GM12878 (cell line): ENCODE results near the gene LIN28B. TPM values are rescaled to one million over a fixed set of nuclear protein-coding genes. Genes with fewer than 3 reads are reported as not detected.

ENCODE experiments used
- ATAC-seq: fragments of 200-7000 bp; cut with Tn5 transposase; 3 replicates; pipeline ENCODE4 v1.9.1; 2020; ENCODE audit warnings: mild to moderate bottlenecking, moderate library complexity
- BruUV-seq: library from RNA; stranded (reverse); fragments of 400-500 nt; replicated peaks from 2 replicates; lab custom pipeline; 2021; lab: Mats Ljungman, UMichigan
- CTCF ChIA-PET: fragments of 300-600 bp; sonication (Branson Sonifier 250); formaldehyde crosslinking; extraction: SDS; loops from one replicate; lab custom pipeline; 2021; ENCODE audit warnings: inconsistent platforms; lab: Yijun Ruan, JAX
- POLR2A ChIA-PET: fragments of 350-600 bp; formaldehyde crosslinking; extraction: SDS; loops from one replicate; lab custom pipeline; 2021; ENCODE audit warnings: inconsistent platforms; lab: Charles Lee
- RAD21 ChIA-PET: fragments of 300-600 bp; sonication (Branson Sonifier 250); formaldehyde crosslinking; loops from one replicate; lab custom pipeline; 2023; ENCODE audit warnings: antibody characterized with exemption; ENCODE audit not compliant: unreplicated experiment; lab: Charles Lee
- SMC1A ChIA-PET: fragments of 300-600 bp; sonication (Branson Sonifier 250); formaldehyde crosslinking; loops from one replicate; lab custom pipeline; 2023; ENCODE audit not compliant: unreplicated experiment, uncharacterized antibody; lab: Charles Lee
- DNase-seq: peaks from one replicate; pipeline ENCODE4 v3.0.0-alpha.2; 2011; ENCODE audit warnings: low read depth, low spot score
- FAIRE-seq: peaks from 3 replicates; lab custom pipeline; 2011; peaks lifted over from hg19 to GRCh38; lab: Jason Lieb, UNC
- H2AFZ ChIP-seq: 2 replicates; pipeline ENCODE4 v1.6.0; 2011; ENCODE audit warnings: low read depth, low read length, control low read depth; ENCODE audit not compliant: control insufficient read depth
- H3K27ac ChIP-seq: 2 replicates; pipeline ENCODE4 v1.5.1; 2011; ENCODE audit warnings: control low read depth; ENCODE audit not compliant: control insufficient read depth, insufficient read depth
- H3K27me3 ChIP-seq, 2 experiments: replicated peaks in 1 of 2; 2 replicates each; pipeline versions ENCODE4 v1.6.0 to v1.6.1; 2011; ENCODE audit warnings: low read length in 1 of 2; ENCODE audit not compliant: control insufficient read depth in 2 of 2, insufficient read depth in 2 of 2
- H3K36me3 ChIP-seq, 2 experiments: 2 replicates each; pipeline ENCODE4 v1.5.1; 2011; ENCODE audit warnings: low read length in 1 of 2; ENCODE audit not compliant: control insufficient read depth in 2 of 2, insufficient read depth in 2 of 2
- H3K4me1 ChIP-seq: 2 replicates; pipeline ENCODE4 v1.6.1; 2011; ENCODE audit warnings: mild to moderate bottlenecking, low read length, moderate library complexity, mixed read lengths; ENCODE audit not compliant: control insufficient read depth, insufficient read depth
- H3K4me2 ChIP-seq: 2 replicates; pipeline ENCODE4 v1.6.0; 2011; ENCODE audit warnings: control low read depth; ENCODE audit not compliant: control insufficient read depth, insufficient read depth
- H3K4me3 ChIP-seq: fragments of 200-600 bp; sonication (generic); 2 replicates; pipeline ENCODE4 v1.5.1; 2016
- H3K79me2 ChIP-seq: 2 replicates; pipeline ENCODE4 v1.6.0; 2011; ENCODE audit warnings: low read length; ENCODE audit not compliant: control insufficient read depth, insufficient read depth
- H3K9ac ChIP-seq: 2 replicates; pipeline ENCODE4 v1.8.0; 2011; ENCODE audit warnings: low read length, control low read depth, mixed read lengths; ENCODE audit not compliant: control insufficient read depth, insufficient read depth
- H3K9me3 ChIP-seq: replicated peaks from 3 replicates; pipeline ENCODE4 v1.5.1; 2011; ENCODE audit warnings: mild to moderate bottlenecking, low read length; ENCODE audit not compliant: control insufficient read depth, insufficient read depth
- H4K20me1 ChIP-seq: 2 replicates; pipeline ENCODE4 v1.6.0; 2011; ENCODE audit not compliant: control insufficient read depth, insufficient read depth
- BACH1 ChIP-seq: fragments of 450-650 bp; IDR thresholded peaks from 2 replicates; pipeline ENCODE4 v1.6.1; 2017; ENCODE audit warnings: mild to moderate bottlenecking, borderline replicate concordance
- HDAC6 ChIP-seq: fragments of 200-600 bp; sonication (generic); IDR thresholded peaks from one replicate; pipeline ENCODE4 v1.8.0; 2017; ENCODE audit warnings: antibody characterized with exemption; ENCODE audit not compliant: unreplicated experiment
- IKZF2 ChIP-seq, 2 experiments: fragments of 450-650 bp; IDR thresholded peaks; 2 replicates each; pipeline ENCODE4 v1.6.1; 2017; ENCODE audit warnings: mild to moderate bottlenecking in 2 of 2, moderate library complexity in 2 of 2
- KLF5 ChIP-seq: fragments of 450-650 bp; IDR thresholded peaks from 2 replicates; pipeline ENCODE4 v1.6.1; 2014; ENCODE audit warnings: mild to moderate bottlenecking; ENCODE audit not compliant: partially characterized antibody
- PAX8 ChIP-seq: fragments of 450-650 bp; IDR thresholded peaks from 2 replicates; pipeline ENCODE4 v1.6.1; 2017; ENCODE audit warnings: mild to moderate bottlenecking, moderate library complexity
- RFX5 ChIP-seq: IDR thresholded peaks from 2 replicates; pipeline ENCODE4 v1.6.1; 2011; ENCODE audit warnings: low read depth, low read length, improper control_type of control experiment
- SREBF2 ChIP-seq: IDR thresholded peaks from 2 replicates; pipeline ENCODE4 v1.6.1; 2012; ENCODE audit warnings: mild to moderate bottlenecking, low read length
- SUPT20H ChIP-seq: IDR thresholded peaks from 2 replicates; pipeline ENCODE4 v1.6.1; 2011; ENCODE audit warnings: low read depth, mild to moderate bottlenecking, low read length, moderate library complexity, borderline replicate concordance; ENCODE audit not compliant: control insufficient read depth
- SUZ12 ChIP-seq: fragments of 200-600 bp; sonication (generic); IDR thresholded peaks from one replicate; pipeline ENCODE4 v1.6.1; 2018; ENCODE audit warnings: antibody characterized with exemption, mild to moderate bottlenecking; ENCODE audit not compliant: unreplicated experiment
- TAF1 ChIP-seq: IDR thresholded peaks from 2 replicates; pipeline ENCODE4 v1.6.1; 2011; ENCODE audit warnings: mild to moderate bottlenecking, low read depth, low read length, borderline replicate concordance
- WRNIP1 ChIP-seq: IDR thresholded peaks from 2 replicates; pipeline ENCODE4 v1.6.1; 2011; ENCODE audit warnings: low read depth, low read length, improper control_type of control experiment, borderline replicate concordance
- WGBS: methylation state at CpG from one replicate; pipeline ENCODE4 v1.1.6; 2016; ENCODE audit warnings: low lambda C conversion rate; ENCODE audit not compliant: insufficient replicate concordance, insufficient coverage; ENCODE audit errors: missing lambda C conversion rate; 5-methylcytosine and 5-hydroxymethylcytosine counted together
- in situ Hi-C: fragments of 300-500 bp; cut with MboI; formaldehyde crosslinking; loops from 9 replicates; pipeline ENCODE4 v1.14.3; 2018; ENCODE audit warnings: mixed read lengths
- intact Hi-C: fragments of 100-400 bp; cut with micrococcal nuclease; formaldehyde crosslinking; loops from one replicate; pipeline ENCODE4 v1.14.2; 2022; ENCODE audit not compliant: unreplicated experiment
- polyA plus RNA-seq, 11 experiments: library from polyadenylated mRNA; depleted of rRNA in 4 of 11; unstranded in 6 of 11; stranded (reverse) in 5 of 11; fragments of >200 nt; fragmentation: Nextera tagmentation in 4 of 11; fragmentation: Illumina TruSeq in 1 of 11; extraction: Ambion mirVana in 4 of 11; extraction: Trizol in 1 of 11; gene quantifications; 1 replicate in 1 of 11; 2 replicates in 10 of 11; pipeline versions ENCODE4 v1.2.1 to v1.2.3, GENCODE V29; 2011 to 2016; ENCODE audit warnings: inconsistent platforms in 2 of 11, missing spikeins in 2 of 11, low read depth in 1 of 11
- total RNA-seq, 4 experiments: library from RNA; depleted of rRNA in 3 of 4; stranded (reverse); fragments of >200 nt in 3 of 4; fragmentation: Illumina TruSeq in 1 of 4; extraction: Trizol in 1 of 4; gene quantifications; 2 replicates each; pipeline versions ENCODE4 v1.2.1 to v1.2.3, GENCODE V29; 2013 to 2021
- TF ChIP-seq, protein P1 (sequence below): fragments of 450-650 bp; formaldehyde crosslinking; IDR thresholded peaks from 2 replicates; pipeline ENCODE4 v1.4.0; 2020; ENCODE audit warnings: mild to moderate bottlenecking, moderate library complexity
- TF ChIP-seq, protein P2 (sequence below): fragments of 150-350 bp; IDR thresholded peaks from 2 replicates; pipeline ENCODE4 v1.6.1; 2016; ENCODE audit warnings: low read depth, low read length
- TF ChIP-seq, protein P3 (sequence below): fragments of 450-650 bp; IDR thresholded peaks from 2 replicates; pipeline ENCODE4 v1.6.1; 2017; ENCODE audit warnings: antibody characterized with exemption, mild to moderate bottlenecking, moderate library complexity

The LIN28B gene
- total and polyA plus RNA-seq, 10 of the 15 experiments (the other 5 are each of a cell fraction or from before 2014, with no cell fraction given): 0.01 to 2.4 (median 0.09) TPM; not detected in 6

DNA sequence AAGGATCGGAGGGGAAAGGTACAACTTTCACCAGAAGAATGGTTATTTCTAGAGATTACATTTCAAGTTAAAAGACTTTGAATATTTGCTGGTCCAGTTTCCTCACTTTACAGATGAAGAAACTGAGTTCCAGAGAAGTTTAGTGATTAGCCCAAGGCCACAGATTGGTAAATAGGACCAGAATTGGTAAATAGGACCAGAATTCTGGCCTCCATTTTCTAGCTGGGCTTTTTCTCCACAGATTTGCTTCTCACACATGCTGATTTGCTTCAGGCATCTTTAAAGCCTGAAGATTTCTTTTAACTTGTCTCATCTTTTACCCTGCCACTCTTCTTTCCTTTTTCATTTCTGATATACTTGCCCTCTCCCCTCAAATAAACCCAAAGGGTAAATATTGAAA lies 5.2 kb upstream of the LIN28B start:
- intact Hi-C loops: no loop called here

More for the DNA sequence above, 5.2 kb upstream of the LIN28B start:
- Histone ChIP-seq H3K79me2 (no peaks in the 10 kb centered on the region), H4K20me1 (no peaks in the 10 kb centered on the region), H2AFZ (no peak overlapping the region), H3K4me1 (no peaks in the 10 kb centered on the region), H3K36me3 (no peaks in the 10 kb centered on the region), H3K4me2 (no peak overlapping the region), H3K27me3 (peaks cover 1 to 3% of the 10 kb centered on the region in 2 experiments; a peak in 3 of 4 replicates), H3K27ac (no peak overlapping the region), H3K4me3 (no peak overlapping the region), H3K9ac (no peak overlapping the region), H3K9me3 (no peaks in the 10 kb centered on the region)
- ChIA-PET POLR2A (no interaction called here), SMC1A (interaction anchor here (0.8 kb wide), 1 partner anchor 17 kb away, joined by 3 read pairs; no protein-coding TSS in a partner anchor), CTCF (no interaction called here), RAD21 (no interaction called here)
- 0% methylated on average over 1 of the region's 1 CpG for WGBS
- no TSS peak for BruUV-seq
- in situ Hi-C loops: no loop called here
- TF ChIP-seq PAX8 (no peak), TAF1 (no peak), BACH1 (no peak), SUPT20H (no peak), WRNIP1 (no peak), KLF5 (no peak), IKZF2 (IDR thresholded peaks at IDR 0.05) (no peak), SREBF2 (no peak), RFX5 (no peak), HDAC6 (no peak), SUZ12 (no peak)
- TF ChIP-seq, protein P1, sequence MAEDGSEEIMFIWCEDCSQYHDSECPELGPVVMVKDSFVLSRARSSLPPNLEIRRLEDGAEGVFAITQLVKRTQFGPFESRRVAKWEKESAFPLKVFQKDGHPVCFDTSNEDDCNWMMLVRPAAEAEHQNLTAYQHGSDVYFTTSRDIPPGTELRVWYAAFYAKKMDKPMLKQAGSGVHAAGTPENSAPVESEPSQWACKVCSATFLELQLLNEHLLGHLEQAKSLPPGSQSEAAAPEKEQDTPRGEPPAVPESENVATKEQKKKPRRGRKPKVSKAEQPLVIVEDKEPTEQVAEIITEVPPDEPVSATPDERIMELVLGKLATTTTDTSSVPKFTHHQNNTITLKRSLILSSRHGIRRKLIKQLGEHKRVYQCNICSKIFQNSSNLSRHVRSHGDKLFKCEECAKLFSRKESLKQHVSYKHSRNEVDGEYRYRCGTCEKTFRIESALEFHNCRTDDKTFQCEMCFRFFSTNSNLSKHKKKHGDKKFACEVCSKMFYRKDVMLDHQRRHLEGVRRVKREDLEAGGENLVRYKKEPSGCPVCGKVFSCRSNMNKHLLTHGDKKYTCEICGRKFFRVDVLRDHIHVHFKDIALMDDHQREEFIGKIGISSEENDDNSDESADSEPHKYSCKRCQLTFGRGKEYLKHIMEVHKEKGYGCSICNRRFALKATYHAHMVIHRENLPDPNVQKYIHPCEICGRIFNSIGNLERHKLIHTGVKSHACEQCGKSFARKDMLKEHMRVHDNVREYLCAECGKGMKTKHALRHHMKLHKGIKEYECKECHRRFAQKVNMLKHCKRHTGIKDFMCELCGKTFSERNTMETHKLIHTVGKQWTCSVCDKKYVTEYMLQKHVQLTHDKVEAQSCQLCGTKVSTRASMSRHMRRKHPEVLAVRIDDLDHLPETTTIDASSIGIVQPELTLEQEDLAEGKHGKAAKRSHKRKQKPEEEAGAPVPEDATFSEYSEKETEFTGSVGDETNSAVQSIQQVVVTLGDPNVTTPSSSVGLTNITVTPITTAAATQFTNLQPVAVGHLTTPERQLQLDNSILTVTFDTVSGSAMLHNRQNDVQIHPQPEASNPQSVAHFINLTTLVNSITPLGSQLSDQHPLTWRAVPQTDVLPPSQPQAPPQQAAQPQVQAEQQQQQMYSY (CRISPR knock-in tag): no peak
- TF ChIP-seq, protein P2, sequence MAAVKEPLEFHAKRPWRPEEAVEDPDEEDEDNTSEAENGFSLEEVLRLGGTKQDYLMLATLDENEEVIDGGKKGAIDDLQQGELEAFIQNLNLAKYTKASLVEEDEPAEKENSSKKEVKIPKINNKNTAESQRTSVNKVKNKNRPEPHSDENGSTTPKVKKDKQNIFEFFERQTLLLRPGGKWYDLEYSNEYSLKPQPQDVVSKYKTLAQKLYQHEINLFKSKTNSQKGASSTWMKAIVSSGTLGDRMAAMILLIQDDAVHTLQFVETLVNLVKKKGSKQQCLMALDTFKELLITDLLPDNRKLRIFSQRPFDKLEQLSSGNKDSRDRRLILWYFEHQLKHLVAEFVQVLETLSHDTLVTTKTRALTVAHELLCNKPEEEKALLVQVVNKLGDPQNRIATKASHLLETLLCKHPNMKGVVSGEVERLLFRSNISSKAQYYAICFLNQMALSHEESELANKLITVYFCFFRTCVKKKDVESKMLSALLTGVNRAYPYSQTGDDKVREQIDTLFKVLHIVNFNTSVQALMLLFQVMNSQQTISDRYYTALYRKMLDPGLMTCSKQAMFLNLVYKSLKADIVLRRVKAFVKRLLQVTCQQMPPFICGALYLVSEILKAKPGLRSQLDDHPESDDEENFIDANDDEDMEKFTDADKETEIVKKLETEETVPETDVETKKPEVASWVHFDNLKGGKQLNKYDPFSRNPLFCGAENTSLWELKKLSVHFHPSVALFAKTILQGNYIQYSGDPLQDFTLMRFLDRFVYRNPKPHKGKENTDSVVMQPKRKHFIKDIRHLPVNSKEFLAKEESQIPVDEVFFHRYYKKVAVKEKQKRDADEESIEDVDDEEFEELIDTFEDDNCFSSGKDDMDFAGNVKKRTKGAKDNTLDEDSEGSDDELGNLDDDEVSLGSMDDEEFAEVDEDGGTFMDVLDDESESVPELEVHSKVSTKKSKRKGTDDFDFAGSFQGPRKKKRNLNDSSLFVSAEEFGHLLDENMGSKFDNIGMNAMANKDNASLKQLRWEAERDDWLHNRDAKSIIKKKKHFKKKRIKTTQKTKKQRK: no peak
- TF ChIP-seq, protein P3, sequence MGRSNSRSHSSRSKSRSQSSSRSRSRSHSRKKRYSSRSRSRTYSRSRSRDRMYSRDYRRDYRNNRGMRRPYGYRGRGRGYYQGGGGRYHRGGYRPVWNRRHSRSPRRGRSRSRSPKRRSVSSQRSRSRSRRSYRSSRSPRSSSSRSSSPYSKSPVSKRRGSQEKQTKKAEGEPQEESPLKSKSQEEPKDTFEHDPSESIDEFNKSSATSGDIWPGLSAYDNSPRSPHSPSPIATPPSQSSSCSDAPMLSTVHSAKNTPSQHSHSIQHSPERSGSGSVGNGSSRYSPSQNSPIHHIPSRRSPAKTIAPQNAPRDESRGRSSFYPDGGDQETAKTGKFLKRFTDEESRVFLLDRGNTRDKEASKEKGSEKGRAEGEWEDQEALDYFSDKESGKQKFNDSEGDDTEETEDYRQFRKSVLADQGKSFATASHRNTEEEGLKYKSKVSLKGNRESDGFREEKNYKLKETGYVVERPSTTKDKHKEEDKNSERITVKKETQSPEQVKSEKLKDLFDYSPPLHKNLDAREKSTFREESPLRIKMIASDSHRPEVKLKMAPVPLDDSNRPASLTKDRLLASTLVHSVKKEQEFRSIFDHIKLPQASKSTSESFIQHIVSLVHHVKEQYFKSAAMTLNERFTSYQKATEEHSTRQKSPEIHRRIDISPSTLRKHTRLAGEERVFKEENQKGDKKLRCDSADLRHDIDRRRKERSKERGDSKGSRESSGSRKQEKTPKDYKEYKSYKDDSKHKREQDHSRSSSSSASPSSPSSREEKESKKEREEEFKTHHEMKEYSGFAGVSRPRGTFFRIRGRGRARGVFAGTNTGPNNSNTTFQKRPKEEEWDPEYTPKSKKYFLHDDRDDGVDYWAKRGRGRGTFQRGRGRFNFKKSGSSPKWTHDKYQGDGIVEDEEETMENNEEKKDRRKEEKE: no peak
- FAIRE-seq: no peak
- ATAC-seq: no peak
- no peak for DNase-seq
